GM21786 (cell line): ENCODE data around the gene ALDH4A1.
"Not testable (repeated sequence)": the region's sequence is repeated elsewhere in the genome, so short reads cannot be mapped to it uniquely, and the experiment has no call there.

Experiments used
- ATAC-seq: cut with Tn5 transposase; IDR thresholded peaks from one replicate; pipeline ENCODE4 v1.9.1; 2021; ENCODE audit not compliant: unreplicated experiment

The ALDH4A1 gene

GRCh38 chr1:18901147-18901951, 1.0 kb downstream of the ALDH4A1 start:
- ATAC-seq, result no peak

- no peak for ATAC-seq
Observed at GRCh38 chr1:18900303-18900841, 2.0 kb downstream of the ALDH4A1 start.

GRCh38 chr1:18899363-18900049, 2.8 kb downstream of the ALDH4A1 start:
- no peak for ATAC-seq

- no peak for ATAC-seq
Observed at GRCh38 chr1:18898567-18898966, 3.8 kb downstream of the ALDH4A1 start.

- ATAC-seq, result no peak
Observed at GRCh38 chr1:18895317-18895716, 7.0 kb downstream of the ALDH4A1 start.

GRCh38 chr1:18893120-18893519, 9.2 kb downstream of the ALDH4A1 start:
- no peak for ATAC-seq

GRCh38 chr1:18891858-18892257, 10.5 kb downstream of the ALDH4A1 start:
- ATAC-seq, result not testable (repeated sequence)

GRCh38 chr1:18891426-18891780, 11.0 kb downstream of the ALDH4A1 start:
- no peak for ATAC-seq

GRCh38 chr1:18890706-18891425, 11.5 kb downstream of the ALDH4A1 start:
- ATAC-seq, result no peak

- no peak for ATAC-seq
Observed at GRCh38 chr1:18886003-18886335, 16.4 kb downstream of the ALDH4A1 start.

GRCh38 chr1:18885311-18886002, 16.9 kb downstream of the ALDH4A1 start:
- no peak for ATAC-seq

GRCh38 chr1:18884727-18885126, 17.6 kb downstream of the ALDH4A1 start:
- no peak for ATAC-seq

GRCh38 chr1:18884419-18884717, 18.0 kb downstream of the ALDH4A1 start:
- ATAC-seq, result no peak

- no peak for ATAC-seq
Observed at GRCh38 chr1:18883636-18884418, 18.5 kb downstream of the ALDH4A1 start.

- ATAC-seq, result no peak
Observed at GRCh38 chr1:18883079-18883478, 19.3 kb downstream of the ALDH4A1 start.

GRCh38 chr1:18882486-18882885, 19.9 kb downstream of the ALDH4A1 start:
- no peak for ATAC-seq

GRCh38 chr1:18881642-18882431, 20.5 kb downstream of the ALDH4A1 start:
- ATAC-seq, result no peak

- no peak for ATAC-seq
Observed at GRCh38 chr1:18881164-18881563, 21.2 kb downstream of the ALDH4A1 start.

GRCh38 chr1:18880585-18880984, 21.8 kb downstream of the ALDH4A1 start:
- ATAC-seq, result no peak
